Middle frontal gyrus (tissue), 1 donor: ENCODE data around the gene WDR81.
"Not testable (repeated sequence)": the region's sequence is repeated elsewhere in the genome, so short reads cannot be mapped to it uniquely, and the experiment has no call there.

Experiments
- DNase-seq: peaks from one replicate; pipeline ENCODE4 v3.0.0-alpha.2; 2015; ENCODE audit warnings: low spot score; ENCODE audit errors: extremely low spot score

Gene WDR81

GRCh38 chr17:1724351-1724868 lies at the start of gene WDR81:
TSS of gene WDR81 (plus strand) at chr17:1724704. CDS start at chr17:1724960, 256 bp downstream.
- DNase-seq = peak; percentile 73

DNA sequence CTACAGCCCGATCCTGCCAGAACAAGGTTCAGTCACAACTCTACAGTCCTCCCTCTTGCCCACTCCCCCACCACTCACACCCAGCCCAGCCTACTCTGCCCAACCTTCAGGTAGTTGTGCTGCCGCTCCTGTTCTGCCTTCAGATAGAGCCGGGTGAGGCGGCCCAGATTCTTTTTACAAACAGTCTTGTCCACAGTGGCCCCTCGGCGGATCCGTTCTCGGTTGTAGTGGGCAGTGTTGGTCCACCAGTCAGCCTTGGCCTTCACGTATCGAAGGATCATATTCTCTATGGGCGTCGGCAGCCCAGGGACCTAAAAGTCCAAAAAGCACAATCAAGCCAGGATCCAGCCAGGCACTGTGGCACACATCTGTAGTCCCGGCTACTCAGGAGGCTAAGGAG lies 48.1 kb upstream of the WDR81 start:
- no peak for DNase-seq

DNA sequence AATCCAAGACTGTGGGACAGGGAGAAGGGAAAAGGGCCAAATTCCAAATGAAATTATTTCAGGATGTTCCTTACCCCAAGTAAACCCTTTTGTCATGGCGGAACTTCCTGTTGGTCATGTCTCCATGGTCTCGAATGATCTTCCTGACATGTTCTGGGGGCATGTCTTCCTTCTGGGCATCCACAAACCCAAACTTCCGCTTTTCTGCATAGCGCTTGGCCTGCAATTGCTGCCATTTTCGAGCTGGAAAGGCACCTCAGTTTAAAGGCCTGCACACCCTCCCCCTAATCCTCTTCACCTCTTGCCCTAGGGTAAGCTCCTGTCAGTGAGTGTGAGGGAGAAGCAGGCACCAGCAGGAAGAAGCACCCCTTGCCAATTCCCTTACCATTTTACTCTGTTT lies 41.0 kb upstream of the WDR81 start:
- no peak for DNase-seq

- peak; percentile 94 for DNase-seq
Observed at GRCh38 chr17:1684378-1685189, 39.9 kb upstream of the WDR81 start, which contains the start of gene PRPF8. TSS of gene PRPF8 (minus strand) at chr17:1684867. CDS start at chr17:1684571, 296 bp downstream.

GRCh38 chr17:1686086-1686485 lies 38.4 kb upstream of the WDR81 start:
- no peak for DNase-seq

- DNase-seq = not testable (repeated sequence)
Observed at GRCh38 chr17:1688405-1688804, 36.1 kb upstream of the WDR81 start.

GRCh38 chr17:1690544-1691221 lies 33.8 kb upstream of the WDR81 start:
- DNase-seq = no peak

- no peak for DNase-seq
Observed at GRCh38 chr17:1693339-1693738, 31.2 kb upstream of the WDR81 start.

GRCh38 chr17:1695365-1695764 lies 29.1 kb upstream of the WDR81 start:
- no peak for DNase-seq

DNA sequence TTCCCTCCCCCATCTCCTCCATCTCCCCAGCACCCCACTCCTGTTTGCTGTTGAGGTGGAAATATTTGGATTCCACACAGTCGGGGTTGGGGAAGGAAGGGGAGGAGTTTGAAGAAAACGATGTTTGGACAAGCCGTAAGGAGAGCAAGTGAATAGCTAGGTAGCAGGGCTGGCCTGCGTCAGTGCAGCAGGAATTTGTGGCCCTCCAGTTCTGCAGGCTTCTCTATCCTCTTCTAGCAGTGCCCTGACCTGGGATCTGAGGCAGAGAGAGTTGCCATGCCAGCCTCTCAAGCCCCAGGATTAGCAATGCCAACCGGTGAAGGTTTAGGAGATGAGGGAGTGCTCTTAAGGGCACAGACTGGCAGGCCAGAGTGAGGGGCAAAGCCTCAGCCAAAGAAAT lies 26.8 kb upstream of the WDR81 start:
- DNase-seq = no peak

DNA sequence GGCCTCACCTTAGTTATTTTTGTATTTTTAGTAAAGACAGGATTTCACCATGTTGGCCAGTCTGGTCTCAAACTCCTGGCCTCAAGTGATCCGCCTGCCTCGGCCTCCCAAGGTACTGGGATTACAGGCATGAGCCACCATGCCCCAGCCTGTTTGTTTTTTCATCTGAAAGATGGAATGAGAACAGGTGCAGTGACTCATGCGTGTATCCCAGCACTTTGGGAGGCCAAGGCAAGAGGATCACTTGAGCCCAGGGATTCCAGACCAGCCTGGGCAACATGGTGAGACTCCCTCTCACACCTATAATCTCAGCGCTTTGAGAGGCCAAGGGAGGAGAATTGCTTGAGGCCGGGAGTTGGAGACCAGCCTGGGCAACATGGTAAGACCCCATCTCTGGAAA lies 24.6 kb upstream of the WDR81 start:
- DNase-seq = not testable (repeated sequence)

DNA sequence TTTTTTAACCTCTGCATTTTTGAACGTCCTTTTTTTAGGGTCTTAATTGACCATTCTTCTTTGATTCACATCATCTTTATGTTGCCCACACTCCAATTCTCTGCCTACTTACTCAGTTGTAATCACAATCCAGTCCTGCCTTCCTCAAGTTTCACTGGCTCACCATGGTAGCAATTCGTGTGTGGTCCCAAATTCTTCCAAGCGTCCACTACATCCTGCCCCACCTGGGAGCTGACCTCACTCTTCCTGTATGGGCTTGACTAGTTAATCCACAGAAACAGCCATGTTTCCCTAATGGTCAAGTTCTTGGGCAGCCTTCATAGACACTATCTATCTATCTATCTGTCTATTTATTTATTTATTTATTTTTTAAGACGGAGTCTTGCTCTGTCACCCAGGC lies 21.4 kb upstream of the WDR81 start:
- DNase-seq = no peak

DNA sequence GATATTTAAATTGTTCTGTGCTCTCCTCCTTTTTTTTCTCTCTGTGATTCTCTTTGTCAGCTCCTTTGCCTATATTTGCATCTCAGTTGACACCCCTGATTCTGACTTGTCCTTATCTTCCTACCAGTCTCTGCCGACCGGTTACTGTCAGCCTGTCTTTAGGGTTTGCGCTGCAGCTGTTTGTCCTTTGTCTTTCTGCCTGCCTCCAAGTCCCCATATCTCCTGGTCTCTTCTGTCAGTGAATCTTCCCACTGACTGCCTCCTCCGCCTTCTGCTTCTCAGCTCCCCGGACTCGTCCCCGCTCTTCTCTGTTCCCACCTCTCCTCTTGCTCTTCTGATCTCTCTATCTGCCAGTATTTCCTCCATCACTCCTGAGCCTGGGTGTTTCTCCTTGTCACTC lies 19.5 kb upstream of the WDR81 start:
- DNase-seq = no peak

DNA sequence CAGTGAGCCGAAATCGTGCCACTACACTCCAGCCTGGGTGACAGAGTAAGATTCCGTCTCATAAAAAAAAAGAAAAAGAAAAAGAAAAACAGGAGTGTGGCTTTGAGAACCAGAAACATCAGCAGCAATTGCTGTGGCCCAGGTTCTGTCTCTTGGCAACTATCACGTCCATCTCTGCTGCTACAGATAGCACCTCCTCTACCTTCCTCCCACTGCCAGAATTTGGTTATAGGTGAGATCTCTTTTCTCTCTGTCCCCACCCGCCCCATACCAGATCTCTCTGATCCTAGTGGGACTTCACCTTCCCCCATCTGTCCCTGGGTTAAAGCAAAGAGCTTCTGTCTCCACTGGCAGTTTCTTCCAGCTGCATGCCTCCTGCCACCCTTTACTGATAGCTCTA lies 17.4 kb upstream of the WDR81 start:
- no peak for DNase-seq

DNA sequence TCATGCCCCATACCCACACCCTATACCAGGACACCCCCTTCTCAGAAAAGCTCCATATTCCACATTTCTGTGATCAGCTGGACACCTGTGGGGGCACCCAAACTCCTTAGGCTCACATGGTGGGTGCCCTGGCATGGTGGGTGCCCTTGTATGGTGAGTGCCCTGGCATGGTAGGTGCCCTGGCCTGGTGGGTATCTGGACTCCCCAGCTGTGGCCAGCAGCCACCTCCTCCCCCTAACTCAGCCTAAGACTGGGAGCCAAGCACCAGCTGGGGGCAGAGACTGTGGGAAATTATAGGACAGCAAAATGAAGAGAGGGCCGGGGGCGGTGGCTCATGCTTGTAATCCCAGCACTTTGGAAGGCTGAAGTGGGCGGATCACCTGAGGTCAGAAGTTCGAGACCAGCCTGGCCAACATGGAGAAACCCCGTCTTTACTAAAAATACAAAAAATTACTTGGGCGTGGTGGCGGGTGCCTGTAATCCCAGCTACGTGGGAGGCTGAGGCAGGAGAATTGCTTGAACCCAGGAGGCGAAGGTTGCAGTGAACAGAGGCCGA lies 15.6 kb upstream of the WDR81 start:
- DNase-seq = not testable (repeated sequence)

GRCh38 chr17:1709403-1709951 lies 15.0 kb upstream of the WDR81 start:
- DNase-seq = no peak

- no peak for DNase-seq
Observed at GRCh38 chr17:1709971-1710806, 14.3 kb upstream of the WDR81 start, which contains the start of gene TLCD2. TSS of gene TLCD2 (minus strand) at chr17:1710377. CDS start at chr17:1710242, 135 bp downstream.

DNA sequence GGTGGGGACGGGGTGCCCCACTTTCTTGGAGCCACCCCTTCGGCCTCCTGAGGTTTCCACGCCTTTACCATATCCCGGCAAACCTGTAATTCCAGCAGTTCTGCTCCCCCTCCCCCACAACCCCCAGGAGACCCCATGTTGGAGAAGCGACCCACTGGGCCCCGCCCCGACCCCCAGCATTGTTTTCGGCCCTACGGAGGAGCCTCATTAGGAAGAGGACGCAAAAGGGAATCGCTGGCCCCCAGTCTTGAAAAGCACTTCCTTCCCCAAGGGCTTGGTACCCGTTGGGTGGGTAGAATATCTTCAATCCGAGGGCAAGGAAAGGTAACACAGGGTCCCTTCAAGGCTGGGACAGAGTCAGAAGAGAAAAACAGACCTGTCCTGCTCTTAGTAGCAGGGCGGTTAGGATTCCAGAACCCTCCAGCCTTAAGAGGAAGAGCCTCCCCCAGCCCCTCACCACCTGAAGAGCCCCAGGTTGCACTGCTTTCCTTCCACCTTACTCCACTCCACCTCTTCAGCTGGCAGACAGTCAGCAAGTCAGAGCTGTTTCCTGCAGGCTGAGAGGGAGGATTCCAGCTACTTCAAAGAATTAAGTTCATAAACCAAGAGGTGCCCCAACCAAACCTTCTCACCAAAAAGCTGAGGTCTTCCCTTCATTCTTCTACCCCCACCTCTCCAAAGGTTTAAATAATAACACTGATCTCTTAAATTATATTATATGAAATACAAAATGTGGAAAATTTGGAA lies 13.5 kb upstream of the WDR81 start:
- DNase-seq = no peak

- no peak for DNase-seq
Observed at GRCh38 chr17:1711804-1712203, 12.7 kb upstream of the WDR81 start.

GRCh38 chr17:1712271-1712670 lies 12.2 kb upstream of the WDR81 start:
- DNase-seq = no peak
